Rectal smooth muscle tissue (tissue), 1 donor: ENCODE data around the gene CPSF4L.

Experiments
- H3K27ac ChIP-seq: one replicate; pipeline ENCODE4 v1.7.0; 2013; ENCODE audit warnings: low read depth, low read length, inconsistent platforms
- H3K27me3 ChIP-seq: one replicate; pipeline ENCODE4 v1.7.0; 2013; ENCODE audit warnings: low read length; ENCODE audit not compliant: control insufficient read depth, insufficient read depth
- H3K36me3 ChIP-seq: one replicate; pipeline ENCODE4 v1.7.0; 2013; ENCODE audit warnings: low read length; ENCODE audit not compliant: control insufficient read depth, insufficient read depth
- H3K4me1 ChIP-seq: one replicate; pipeline ENCODE4 v1.7.0; 2013; ENCODE audit warnings: low read length; ENCODE audit not compliant: control insufficient read depth, insufficient read depth
- H3K4me3 ChIP-seq: one replicate; pipeline ENCODE4 v1.7.0; 2013; ENCODE audit warnings: low read length
- H3K9ac ChIP-seq: one replicate; pipeline ENCODE4 v1.7.0; 2013; ENCODE audit warnings: low read length

Gene CPSF4L

GRCh38 chr17:73300392-73300791, 38.7 kb upstream of the CPSF4L start:
- peaks cover 2% of the 10 kb centered on the region for H3K36me3 ChIP-seq
- no peaks in the 10 kb centered on the region for H3K27me3 ChIP-seq
- H3K27ac ChIP-seq = no peak overlapping the region
- H3K9ac ChIP-seq = no peak overlapping the region
- H3K4me3 ChIP-seq = no peak overlapping the region
- H3K4me1 ChIP-seq = peaks cover 39% of the 10 kb centered on the region

GRCh38 chr17:73297934-73298861, 36.5 kb upstream of the CPSF4L start:
- Histone ChIP-seq H3K27ac (peak overlapping the region; percentile 64), H3K9ac (no peak overlapping the region), H3K36me3 (peaks cover 2% of the 10 kb centered on the region), H3K4me1 (peaks cover 33% of the 10 kb centered on the region), H3K4me3 (no peak overlapping the region), H3K27me3 (no peaks in the 10 kb centered on the region)

- Histone ChIP-seq H3K9ac (no peak overlapping the region), H3K4me3 (no peak overlapping the region), H3K27me3 (no peaks in the 10 kb centered on the region), H3K36me3 (peaks cover 1% of the 10 kb centered on the region), H3K27ac (peak overlapping the region; percentile 73), H3K4me1 (peaks cover 60% of the 10 kb centered on the region)
Observed at GRCh38 chr17:73293480-73293911, 31.8 kb upstream of the CPSF4L start.

- H3K4me1 ChIP-seq = peaks cover 57% of the 10 kb centered on the region
- no peak overlapping the region for H3K4me3 ChIP-seq
- H3K27me3 ChIP-seq = no peaks in the 10 kb centered on the region
- H3K36me3 ChIP-seq = no peaks in the 10 kb centered on the region
- no peak overlapping the region for H3K9ac ChIP-seq
- H3K27ac ChIP-seq = peak overlapping the region; percentile 73
Observed at GRCh38 chr17:73293031-73293430, 31.4 kb upstream of the CPSF4L start.

- Histone ChIP-seq H3K27me3 (no peaks in the 10 kb centered on the region), H3K4me3 (peak overlapping the region; percentile 24), H3K9ac (no peak overlapping the region), H3K36me3 (no peaks in the 10 kb centered on the region), H3K4me1 (peaks cover 60% of the 10 kb centered on the region), H3K27ac (peak overlapping the region; percentile 73)
Observed at GRCh38 chr17:73292031-73292531, 30.4 kb upstream of the CPSF4L start.

GRCh38 chr17:73291260-73291801, 29.7 kb upstream of the CPSF4L start:
- Histone ChIP-seq H3K27me3 (no peaks in the 10 kb centered on the region), H3K9ac (no peak overlapping the region), H3K36me3 (no peaks in the 10 kb centered on the region), H3K4me1 (peaks cover 68% of the 10 kb centered on the region), H3K27ac (peak overlapping the region; percentile 73), H3K4me3 (peak overlapping the region; percentile 24)

- H3K27ac ChIP-seq = peak overlapping the region; percentile 73
- H3K36me3 ChIP-seq = peaks cover 2% of the 10 kb centered on the region
- peaks cover 68% of the 10 kb centered on the region for H3K4me1 ChIP-seq
- no peak overlapping the region for H3K9ac ChIP-seq
- H3K4me3 ChIP-seq = no peak overlapping the region
- no peaks in the 10 kb centered on the region for H3K27me3 ChIP-seq
Observed at GRCh38 chr17:73290399-73291259, 28.9 kb upstream of the CPSF4L start.

- H3K27ac ChIP-seq = peak overlapping the region; percentile 76
- no peak overlapping the region for H3K4me3 ChIP-seq
- no peaks in the 10 kb centered on the region for H3K27me3 ChIP-seq
- H3K4me1 ChIP-seq = peaks cover 74% of the 10 kb centered on the region
- H3K36me3 ChIP-seq = peaks cover 7% of the 10 kb centered on the region
- no peak overlapping the region for H3K9ac ChIP-seq
Observed at GRCh38 chr17:73289549-73290254, 28.0 kb upstream of the CPSF4L start.

- Histone ChIP-seq H3K4me1 (peaks cover 72% of the 10 kb centered on the region), H3K27me3 (no peaks in the 10 kb centered on the region), H3K27ac (peak overlapping the region; percentile 76), H3K36me3 (peaks cover 7% of the 10 kb centered on the region), H3K4me3 (no peak overlapping the region), H3K9ac (no peak overlapping the region)
Observed at GRCh38 chr17:73288534-73289302, 27.0 kb upstream of the CPSF4L start.

- Histone ChIP-seq H3K4me1 (peaks cover 56% of the 10 kb centered on the region), H3K36me3 (peaks cover 9% of the 10 kb centered on the region), H3K27ac (peak overlapping the region; percentile 62)
Observed at GRCh38 chr17:73286863-73287296, 25.2 kb upstream of the CPSF4L start.

More at GRCh38 chr17:73286863-73287296, 25.2 kb upstream of the CPSF4L start:
- no peak overlapping the region for H3K9ac ChIP-seq
- H3K27me3 ChIP-seq = no peaks in the 10 kb centered on the region
- H3K4me3 ChIP-seq = no peak overlapping the region
